GM20431 (cell line): Measurements from ENCODE around the gene IGDCC3.

Source experiments
- in situ Hi-C: fragments of 300-500 bp; cut with MseI, MboI; formaldehyde crosslinking; loops from one replicate; pipeline ENCODE4 v1.15.0; 2020; ENCODE audit warnings: low sequenced_read_pairs; ENCODE audit not compliant: unreplicated experiment

The IGDCC3 gene

GRCh38 chr15:65332391-65333147 lies 45.2 kb downstream of the IGDCC3 start:
- in situ Hi-C loops = no loop called here

GRCh38 chr15:65331811-65332210 lies 46.0 kb downstream of the IGDCC3 start:
- in situ Hi-C loops = no loop called here

- in situ Hi-C loops = no loop called here
Observed at GRCh38 chr15:65330934-65331645, 46.7 kb downstream of the IGDCC3 start.

- in situ Hi-C loops = no loop called here
Observed at GRCh38 chr15:65329984-65330735, 47.6 kb downstream of the IGDCC3 start.

- in situ Hi-C loops = no loop called here
Observed at GRCh38 chr15:65329288-65329983, 48.4 kb downstream of the IGDCC3 start.

- in situ Hi-C loops = no loop called here
Observed at GRCh38 chr15:65328506-65329287, 49.1 kb downstream of the IGDCC3 start.

GRCh38 chr15:65327651-65328393 lies 50.0 kb downstream of the IGDCC3 start:
- in situ Hi-C loops = no loop called here

- in situ Hi-C loops = no loop called here
Observed at GRCh38 chr15:65326818-65327217, 51.0 kb downstream of the IGDCC3 start.

GRCh38 chr15:65326117-65326526 lies 51.7 kb downstream of the IGDCC3 start:
- in situ Hi-C loops = no loop called here

- in situ Hi-C loops = no loop called here
Observed at GRCh38 chr15:65323071-65323511, 54.7 kb downstream of the IGDCC3 start.

GRCh38 chr15:65318870-65319356 lies 58.9 kb downstream of the IGDCC3 start:
- in situ Hi-C loops = loop anchor here (5.0 kb wide), 1 partner anchor 63 kb away; no protein-coding TSS in a partner anchor

GRCh38 chr15:65312400-65312916 lies 65.3 kb downstream of the IGDCC3 start:
- in situ Hi-C loops = no loop called here

- in situ Hi-C loops = no loop called here
Observed at GRCh38 chr15:65311760-65312159, 66.0 kb downstream of the IGDCC3 start.

- in situ Hi-C loops = no loop called here
Observed at GRCh38 chr15:65310431-65311137, 67.2 kb downstream of the IGDCC3 start.

- in situ Hi-C loops = no loop called here
Observed at GRCh38 chr15:65309882-65310418, 67.9 kb downstream of the IGDCC3 start.

GRCh38 chr15:65307978-65308377 lies 69.8 kb downstream of the IGDCC3 start:
- in situ Hi-C loops = no loop called here

- in situ Hi-C loops = no loop called here
Observed at GRCh38 chr15:65306551-65306950, 71.3 kb downstream of the IGDCC3 start.
